Type B pancreatic cell (in vitro differentiated cells): ENCODE data around the gene ALDH1A3. TPM values are rescaled to one million over a fixed set of nuclear protein-coding genes. Genes with fewer than 3 reads are reported as not detected.

Source experiments
- DNase-seq: peaks from one replicate; pipeline ENCODE4 v3.0.0; 2021; ENCODE audit warnings: mixed read lengths; ENCODE audit not compliant: unreplicated experiment; ENCODE audit errors: extremely low spot score
- H3K27ac Mint-ChIP-seq: 2 replicates; pipeline ENCODE4 v1.8.0; 2021; ENCODE audit warnings: mild to moderate bottlenecking, mixed read lengths
- H3K27me3 Mint-ChIP-seq: 2 replicates; pipeline ENCODE4 v1.8.0; 2021; ENCODE audit warnings: mixed read lengths
- H3K36me3 Mint-ChIP-seq: 2 replicates; pipeline ENCODE4 v1.8.0; 2021; ENCODE audit warnings: mixed read lengths
- H3K4me1 Mint-ChIP-seq: one replicate; pipeline ENCODE4 v1.8.0; 2021; ENCODE audit warnings: mixed read lengths; ENCODE audit not compliant: unreplicated experiment
- H3K4me3 Mint-ChIP-seq: 2 replicates; pipeline ENCODE4 v1.8.0; 2021; ENCODE audit warnings: mild to moderate bottlenecking, mixed read lengths
- H3K9me3 Mint-ChIP-seq: 2 replicates; pipeline ENCODE4 v1.8.0; 2021; ENCODE audit warnings: mixed read lengths
- total RNA-seq: library from RNA; stranded (reverse); gene quantifications from 2 replicates; pipeline ENCODE4 v1.2.1, GENCODE V29; 2021; ENCODE audit warnings: low replicate concordance
- TF ChIP-seq, protein P1 (sequence below): fragments of 200-600 bp; sonication (generic); conservative IDR thresholded peaks from 2 replicates; pipeline ENCODE4 v1.5.0; 2021; ENCODE audit warnings: antibody characterized with exemption, mild to moderate bottlenecking

The ALDH1A3 gene
- total RNA-seq, 1 donor from 2014 or later: 13.0 TPM

DNA sequence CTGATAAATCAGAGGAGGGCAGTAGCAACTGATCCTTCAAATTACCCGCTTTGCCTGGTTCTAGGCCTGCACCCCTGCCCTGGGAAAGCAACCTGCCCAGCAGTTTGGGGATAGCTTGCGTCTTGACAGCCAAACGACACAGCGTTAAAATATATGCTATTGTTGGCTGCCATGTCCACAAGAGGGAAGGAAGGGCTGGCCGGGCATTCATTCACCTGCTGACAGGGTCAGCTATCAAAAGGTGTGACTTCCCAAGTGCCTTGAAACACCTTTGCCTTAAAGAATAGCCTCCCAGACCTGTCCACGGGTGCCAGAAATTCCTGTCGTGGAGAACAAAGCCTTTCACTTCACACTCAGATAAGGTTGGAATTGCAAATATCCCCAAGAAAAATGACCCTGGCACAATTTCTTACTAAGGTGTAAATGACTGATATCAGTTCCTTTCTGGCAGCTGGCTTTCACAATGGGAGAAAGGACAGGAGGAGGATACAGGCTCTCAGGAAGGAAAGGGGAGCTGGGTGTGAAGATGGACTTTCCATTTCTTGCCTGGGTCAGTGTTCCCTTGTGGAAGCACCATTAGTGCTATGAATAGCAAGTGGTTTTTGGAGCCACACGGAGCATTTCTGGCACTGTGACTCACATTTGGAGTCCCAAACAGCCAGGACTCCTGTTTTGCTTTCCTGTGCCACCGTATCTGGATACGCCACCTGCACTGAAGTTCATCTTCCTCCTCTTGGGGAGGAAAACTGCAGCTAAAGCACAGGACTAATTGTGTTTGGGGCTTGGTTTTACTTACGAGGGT, 19.2 kb downstream of the ALDH1A3 start:
- Mint-ChIP-seq H3K4me3 (no peak overlapping the region), H3K9me3 (no peaks in the 10 kb centered on the region), H3K27ac (no peak overlapping the region), H3K27me3 (peaks cover 27% of the 10 kb centered on the region), H3K36me3 (no peaks in the 10 kb centered on the region), H3K4me1 (peaks cover 29% of the 10 kb centered on the region)
- TF ChIP-seq, protein P1, sequence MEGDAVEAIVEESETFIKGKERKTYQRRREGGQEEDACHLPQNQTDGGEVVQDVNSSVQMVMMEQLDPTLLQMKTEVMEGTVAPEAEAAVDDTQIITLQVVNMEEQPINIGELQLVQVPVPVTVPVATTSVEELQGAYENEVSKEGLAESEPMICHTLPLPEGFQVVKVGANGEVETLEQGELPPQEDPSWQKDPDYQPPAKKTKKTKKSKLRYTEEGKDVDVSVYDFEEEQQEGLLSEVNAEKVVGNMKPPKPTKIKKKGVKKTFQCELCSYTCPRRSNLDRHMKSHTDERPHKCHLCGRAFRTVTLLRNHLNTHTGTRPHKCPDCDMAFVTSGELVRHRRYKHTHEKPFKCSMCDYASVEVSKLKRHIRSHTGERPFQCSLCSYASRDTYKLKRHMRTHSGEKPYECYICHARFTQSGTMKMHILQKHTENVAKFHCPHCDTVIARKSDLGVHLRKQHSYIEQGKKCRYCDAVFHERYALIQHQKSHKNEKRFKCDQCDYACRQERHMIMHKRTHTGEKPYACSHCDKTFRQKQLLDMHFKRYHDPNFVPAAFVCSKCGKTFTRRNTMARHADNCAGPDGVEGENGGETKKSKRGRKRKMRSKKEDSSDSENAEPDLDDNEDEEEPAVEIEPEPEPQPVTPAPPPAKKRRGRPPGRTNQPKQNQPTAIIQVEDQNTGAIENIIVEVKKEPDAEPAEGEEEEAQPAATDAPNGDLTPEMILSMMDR: no peak
- DNase-seq: no peak

DNA sequence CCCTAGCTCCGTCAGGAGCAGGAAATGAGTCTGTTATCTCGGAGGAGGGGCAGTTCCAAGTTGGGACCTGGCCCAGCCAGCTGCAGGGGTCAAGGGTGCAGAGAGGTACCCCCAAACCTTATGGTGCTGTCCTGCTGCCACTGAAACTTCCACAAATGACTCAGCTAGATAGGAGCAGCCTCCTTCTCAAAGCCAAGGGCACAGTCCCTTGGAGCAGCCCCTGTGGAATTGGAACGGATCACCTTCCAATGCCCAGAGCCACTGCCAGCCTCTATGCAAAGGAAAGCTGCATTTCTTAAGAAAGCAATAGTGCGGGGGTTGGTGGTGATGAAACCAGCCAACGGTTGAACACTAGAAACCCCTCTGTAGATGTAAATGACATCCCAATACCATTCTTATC, 20.0 kb downstream of the ALDH1A3 start:
- Mint-ChIP-seq H3K36me3 (no peaks in the 10 kb centered on the region), H3K27me3 (peaks cover 22% of the 10 kb centered on the region), H3K4me1 (peaks cover 29% of the 10 kb centered on the region), H3K4me3 (no peak overlapping the region), H3K9me3 (no peaks in the 10 kb centered on the region), H3K27ac (no peak overlapping the region)
- TF ChIP-seq, protein P1: no peak
- no peak for DNase-seq

DNA sequence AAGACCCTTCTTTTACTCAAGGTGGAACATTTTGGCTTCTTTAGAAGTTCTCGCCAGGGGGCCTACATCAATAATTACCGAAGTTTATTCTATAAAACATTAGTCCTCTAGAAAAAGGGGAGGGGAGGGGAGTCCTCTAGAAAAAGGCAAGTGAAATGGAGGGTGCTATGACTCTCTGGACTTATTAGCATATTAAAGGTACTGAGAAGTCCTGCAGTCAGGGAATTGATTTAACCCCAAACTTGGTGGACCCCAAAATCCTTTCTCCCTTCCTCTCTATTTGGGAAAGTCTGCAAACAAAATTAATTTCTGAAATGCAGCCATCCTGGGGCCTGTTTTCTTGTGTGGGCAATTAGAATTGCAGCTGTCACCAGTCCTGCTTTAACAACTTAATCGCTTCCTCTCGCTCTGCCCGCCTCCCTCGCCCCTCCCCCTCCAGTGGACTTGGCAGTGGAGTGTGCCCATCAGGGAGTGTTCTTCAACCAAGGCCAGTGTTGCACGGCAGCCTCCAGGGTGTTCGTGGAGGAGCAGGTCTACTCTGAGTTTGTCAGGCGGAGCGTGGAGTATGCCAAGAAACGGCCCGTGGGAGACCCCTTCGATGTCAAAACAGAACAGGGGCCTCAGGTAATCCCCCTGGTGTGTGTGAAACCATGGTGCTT, 20.6 kb downstream of the ALDH1A3 start:
- H3K27ac Mint-ChIP-seq: no peak overlapping the region
- TF ChIP-seq, protein P1: no peak
- H3K27me3 Mint-ChIP-seq: peaks cover 23% of the 10 kb centered on the region
- no peaks in the 10 kb centered on the region for H3K9me3 Mint-ChIP-seq
- no peak overlapping the region for H3K4me3 Mint-ChIP-seq
- H3K4me1 Mint-ChIP-seq: peaks cover 29% of the 10 kb centered on the region
- no peak for DNase-seq
- no peaks in the 10 kb centered on the region for H3K36me3 Mint-ChIP-seq

DNA sequence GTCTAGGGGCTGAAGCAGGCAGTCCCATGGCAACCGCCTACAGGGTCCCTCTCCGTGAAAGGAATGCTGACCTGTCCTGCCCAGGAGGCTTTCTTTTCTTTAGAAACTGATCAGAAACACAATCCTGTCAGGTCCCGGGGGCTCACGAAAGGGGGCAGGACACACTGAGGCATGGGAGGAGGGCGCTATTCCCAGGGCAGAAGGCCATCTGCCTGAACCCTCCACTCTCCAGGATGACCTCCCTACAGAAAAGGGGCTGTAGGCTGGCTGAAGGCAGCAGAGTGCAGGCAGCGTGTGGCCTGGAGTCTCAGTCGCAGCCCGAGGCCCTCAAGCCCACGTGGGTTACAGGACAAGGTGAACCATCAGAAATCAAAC, 21.2 kb downstream of the ALDH1A3 start:
- peaks cover 29% of the 10 kb centered on the region for H3K4me1 Mint-ChIP-seq
- peaks cover 25% of the 10 kb centered on the region for H3K27me3 Mint-ChIP-seq
- H3K9me3 Mint-ChIP-seq: no peaks in the 10 kb centered on the region
- no peak for DNase-seq
- TF ChIP-seq, protein P1: no peak
- H3K4me3 Mint-ChIP-seq: no peak overlapping the region
- no peaks in the 10 kb centered on the region for H3K36me3 Mint-ChIP-seq
- H3K27ac Mint-ChIP-seq: no peak overlapping the region

DNA sequence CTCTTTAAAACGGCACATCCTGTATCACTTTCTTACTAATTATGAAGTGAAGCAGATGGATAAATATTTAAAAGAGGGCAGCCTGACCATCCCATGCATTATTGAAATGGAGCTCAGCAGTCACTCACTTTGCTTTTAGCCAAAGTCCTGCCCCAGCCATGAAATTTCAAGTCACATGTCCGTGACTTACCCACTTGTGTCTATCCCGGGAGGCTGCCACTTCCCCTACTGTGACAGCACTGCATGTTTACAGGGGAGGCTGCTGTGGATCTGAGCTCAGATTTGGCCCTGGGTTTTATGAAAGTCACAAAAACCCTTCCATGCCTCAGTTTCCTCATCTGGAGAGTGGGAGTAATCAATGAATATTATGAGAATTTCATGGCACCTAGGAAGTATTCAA, 21.7 kb downstream of the ALDH1A3 start:
- Mint-ChIP-seq H3K36me3 (no peaks in the 10 kb centered on the region), H3K4me1 (peaks cover 29% of the 10 kb centered on the region), H3K4me3 (no peak overlapping the region), H3K9me3 (no peaks in the 10 kb centered on the region), H3K27ac (no peak overlapping the region), H3K27me3 (peaks cover 26% of the 10 kb centered on the region)
- DNase-seq: no peak
- TF ChIP-seq, protein P1: no peak
